Transverse colon (tissue), 4 donors: ENCODE measurements around the gene MYO18B.

ENCODE experiments used
- POLR2AphosphoS5 ChIP-seq, 3 donors: sonication (generic); formaldehyde crosslinking; IDR thresholded peaks; one replicate each; pipeline ENCODE4 v1.6.1; 2016; ENCODE audit warnings: antibody characterized with exemption in 3 of 3
- TF ChIP-seq, protein P1 (sequence below), 5 experiments: fragments of 200-600 bp in 3 of 5; fragments of 450-650 bp in 2 of 5; sonication (generic) in 3 of 5; IDR thresholded peaks; 1 replicate in 2 of 5; 2 replicates in 3 of 5; pipeline ENCODE4 v1.5.1; 2016 to 2017; ENCODE audit warnings: antibody characterized with exemption in 5 of 5, inconsistent platforms in 3 of 5, mild to moderate bottlenecking in 2 of 5, moderate library complexity in 1 of 5

DNA sequence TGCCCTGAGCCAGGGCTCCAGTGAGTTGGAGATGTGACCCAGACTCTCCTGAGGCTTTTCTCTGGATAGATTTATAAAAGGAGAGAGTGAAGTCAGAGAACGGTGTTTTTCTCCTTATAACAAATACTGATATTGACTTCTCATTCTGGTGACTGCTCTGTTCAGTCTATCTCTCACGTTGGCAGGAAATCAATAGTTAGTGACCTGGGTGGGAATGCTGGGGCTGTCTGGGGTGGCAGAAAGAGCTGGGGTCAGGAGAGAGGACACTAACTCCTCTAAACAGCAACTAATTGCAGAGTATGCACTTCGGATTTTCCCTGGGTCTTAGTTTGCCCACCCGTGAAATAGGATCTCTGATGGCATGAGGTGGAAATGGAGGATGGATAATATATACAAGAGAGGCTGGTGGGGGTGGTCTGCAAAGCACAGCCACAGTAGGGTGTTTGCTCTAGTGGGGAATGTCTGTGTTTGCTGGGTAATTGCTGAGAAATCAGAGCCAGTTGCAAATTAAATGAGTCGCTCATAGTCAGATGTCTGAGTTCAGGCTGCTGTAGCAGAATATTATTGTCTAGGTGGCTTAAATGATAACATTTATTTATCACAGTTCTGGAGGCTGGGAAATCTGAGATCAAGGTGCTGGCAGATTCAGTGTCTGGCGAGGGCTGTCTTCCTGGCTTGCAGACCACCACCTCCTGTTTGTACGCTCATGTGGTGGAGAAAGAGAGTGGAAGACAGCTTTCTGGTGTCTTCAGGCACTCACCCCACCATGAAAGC, 167.8 kb downstream of the MYO18B start:
- TF ChIP-seq, protein P1, sequence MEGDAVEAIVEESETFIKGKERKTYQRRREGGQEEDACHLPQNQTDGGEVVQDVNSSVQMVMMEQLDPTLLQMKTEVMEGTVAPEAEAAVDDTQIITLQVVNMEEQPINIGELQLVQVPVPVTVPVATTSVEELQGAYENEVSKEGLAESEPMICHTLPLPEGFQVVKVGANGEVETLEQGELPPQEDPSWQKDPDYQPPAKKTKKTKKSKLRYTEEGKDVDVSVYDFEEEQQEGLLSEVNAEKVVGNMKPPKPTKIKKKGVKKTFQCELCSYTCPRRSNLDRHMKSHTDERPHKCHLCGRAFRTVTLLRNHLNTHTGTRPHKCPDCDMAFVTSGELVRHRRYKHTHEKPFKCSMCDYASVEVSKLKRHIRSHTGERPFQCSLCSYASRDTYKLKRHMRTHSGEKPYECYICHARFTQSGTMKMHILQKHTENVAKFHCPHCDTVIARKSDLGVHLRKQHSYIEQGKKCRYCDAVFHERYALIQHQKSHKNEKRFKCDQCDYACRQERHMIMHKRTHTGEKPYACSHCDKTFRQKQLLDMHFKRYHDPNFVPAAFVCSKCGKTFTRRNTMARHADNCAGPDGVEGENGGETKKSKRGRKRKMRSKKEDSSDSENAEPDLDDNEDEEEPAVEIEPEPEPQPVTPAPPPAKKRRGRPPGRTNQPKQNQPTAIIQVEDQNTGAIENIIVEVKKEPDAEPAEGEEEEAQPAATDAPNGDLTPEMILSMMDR (IDR thresholded peaks at IDR 0.05) = no peak
- TF ChIP-seq POLR2AphosphoS5 (IDR thresholded peaks at IDR 0.05) = no peak
